Esophagus squamous epithelium (tissue), 4 donors: ENCODE measurements around the gene IKZF4.
A peak's percentile ranks its signal among the peaks of the same experiment; 100 is the strongest.

ENCODE experiments used
- POLR2A ChIP-seq, 4 donors: fragments of 450-650 bp; IDR thresholded peaks; one replicate each; pipeline ENCODE4 v1.6.1; 2017; ENCODE audit warnings: antibody characterized with exemption in 4 of 4, mild to moderate bottlenecking in 4 of 4, moderate library complexity in 3 of 4
- TF ChIP-seq, protein P1 (sequence below), 6 experiments: fragments of 450-650 bp in 4 of 6; fragments of 200-600 bp in 2 of 6; sonication (generic) in 2 of 6; IDR thresholded peaks; one replicate each; pipeline ENCODE4 v1.5.1; 2016 to 2019; ENCODE audit warnings: antibody characterized with exemption in 6 of 6, mild to moderate bottlenecking in 4 of 6, moderate library complexity in 4 of 6

- TF ChIP-seq, protein P1, sequence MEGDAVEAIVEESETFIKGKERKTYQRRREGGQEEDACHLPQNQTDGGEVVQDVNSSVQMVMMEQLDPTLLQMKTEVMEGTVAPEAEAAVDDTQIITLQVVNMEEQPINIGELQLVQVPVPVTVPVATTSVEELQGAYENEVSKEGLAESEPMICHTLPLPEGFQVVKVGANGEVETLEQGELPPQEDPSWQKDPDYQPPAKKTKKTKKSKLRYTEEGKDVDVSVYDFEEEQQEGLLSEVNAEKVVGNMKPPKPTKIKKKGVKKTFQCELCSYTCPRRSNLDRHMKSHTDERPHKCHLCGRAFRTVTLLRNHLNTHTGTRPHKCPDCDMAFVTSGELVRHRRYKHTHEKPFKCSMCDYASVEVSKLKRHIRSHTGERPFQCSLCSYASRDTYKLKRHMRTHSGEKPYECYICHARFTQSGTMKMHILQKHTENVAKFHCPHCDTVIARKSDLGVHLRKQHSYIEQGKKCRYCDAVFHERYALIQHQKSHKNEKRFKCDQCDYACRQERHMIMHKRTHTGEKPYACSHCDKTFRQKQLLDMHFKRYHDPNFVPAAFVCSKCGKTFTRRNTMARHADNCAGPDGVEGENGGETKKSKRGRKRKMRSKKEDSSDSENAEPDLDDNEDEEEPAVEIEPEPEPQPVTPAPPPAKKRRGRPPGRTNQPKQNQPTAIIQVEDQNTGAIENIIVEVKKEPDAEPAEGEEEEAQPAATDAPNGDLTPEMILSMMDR (IDR thresholded peaks at IDR 0.05) = peak; percentile 42 to 71 (median 64)
- no peak for TF ChIP-seq POLR2A (IDR thresholded peaks at IDR 0.05)
Observed at GRCh38 chr12:56029666-56030293, 8.9 kb downstream of the IKZF4 start.
